Glomerular visceral epithelial cell (primary cell): Measurements from ENCODE around the gene NRXN3.
A peak's percentile ranks its signal among the peaks of the same experiment; 100 is the strongest.

ENCODE experiments used
- DNase-seq: peaks from one replicate; pipeline ENCODE4 v3.0.0-alpha.2; 2016; ENCODE audit errors: extremely low spot score

NRXN3 gene

DNA sequence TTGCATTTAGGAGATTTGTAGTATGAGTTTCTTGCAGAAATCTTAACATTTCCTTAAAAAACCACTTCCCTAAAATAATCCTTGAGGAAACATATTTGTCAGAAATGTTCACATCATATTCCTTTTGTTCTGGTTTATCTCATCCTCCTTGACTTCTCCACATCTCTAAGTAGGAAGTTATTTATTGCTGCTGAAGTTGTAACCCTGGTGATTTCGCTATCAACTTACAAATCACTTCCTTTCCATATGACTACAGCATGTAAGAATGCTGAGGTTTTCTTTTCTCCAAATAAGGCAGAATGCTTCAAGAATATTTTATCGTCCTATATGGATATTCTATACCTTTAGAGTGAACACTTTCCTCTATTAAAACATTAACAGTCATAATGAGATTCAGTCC lies 751.7 kb downstream of the NRXN3 start:
- DNase-seq: peak; percentile 55

DNA sequence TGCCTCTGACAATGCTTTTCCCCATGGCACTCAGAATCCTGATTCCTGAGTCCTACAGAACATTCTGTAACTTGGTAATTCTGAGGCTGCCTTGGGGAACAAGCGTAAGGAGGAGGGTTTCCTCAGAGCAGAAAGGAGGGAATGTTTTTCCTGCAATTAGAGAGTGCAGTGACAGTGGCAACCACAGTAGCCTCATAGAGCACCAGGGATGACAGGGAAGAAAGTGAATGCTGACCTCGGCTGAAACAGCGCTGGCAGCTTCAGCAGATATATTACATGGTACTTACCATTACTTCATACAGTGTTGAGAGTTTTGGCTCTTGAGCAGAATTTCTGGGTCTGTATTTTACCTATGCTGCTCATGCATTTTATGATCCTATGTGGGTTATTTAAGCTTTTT lies 757.1 kb downstream of the NRXN3 start:
- no peak for DNase-seq

DNA sequence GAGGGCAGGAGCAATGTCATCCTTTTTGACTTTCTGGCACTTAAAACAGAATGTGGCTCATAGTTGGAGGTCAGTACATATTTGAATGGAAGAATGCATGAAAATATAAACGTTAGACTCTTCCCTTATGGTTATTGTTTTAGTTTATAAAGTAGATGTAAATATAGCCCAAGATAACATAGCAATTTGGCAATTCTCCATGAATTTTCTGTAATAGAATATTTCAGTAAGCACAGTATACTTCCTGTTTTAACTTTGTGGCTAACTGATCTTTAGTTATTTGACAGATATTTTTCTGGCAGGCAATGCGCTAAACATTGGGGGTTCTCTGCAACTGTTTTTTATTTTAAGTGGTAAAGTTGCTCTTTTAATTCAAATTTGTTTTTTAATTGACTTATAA lies 763.0 kb downstream of the NRXN3 start:
- DNase-seq: no peak

DNA sequence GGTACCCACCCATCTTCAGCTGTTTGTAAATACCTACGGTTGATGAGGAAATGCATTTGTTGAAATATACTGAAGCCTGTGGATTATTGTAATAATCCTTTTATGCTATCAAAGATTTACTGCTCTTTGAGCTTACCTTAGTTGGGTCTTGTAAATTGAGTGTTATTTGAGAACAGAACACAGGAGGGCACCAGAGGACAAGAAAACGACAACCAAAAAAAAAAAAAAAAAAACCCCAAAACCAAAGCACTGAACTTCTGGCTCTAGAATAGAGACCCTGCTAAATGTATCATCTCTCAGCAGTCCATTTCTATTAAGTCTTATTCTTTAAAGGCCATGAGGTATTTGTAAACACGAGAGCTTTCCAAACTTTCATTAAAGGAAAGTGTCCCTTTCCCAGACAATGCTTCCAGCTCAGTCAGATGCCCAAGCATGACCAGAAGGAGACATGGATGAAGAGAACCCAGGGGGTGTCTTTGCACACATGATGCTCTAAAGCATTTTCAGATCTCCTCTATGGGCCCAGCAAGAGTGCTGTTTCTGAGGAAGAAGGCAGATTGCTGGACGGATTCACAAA lies 763.9 kb downstream of the NRXN3 start:
- DNase-seq: peak; percentile 53

DNA sequence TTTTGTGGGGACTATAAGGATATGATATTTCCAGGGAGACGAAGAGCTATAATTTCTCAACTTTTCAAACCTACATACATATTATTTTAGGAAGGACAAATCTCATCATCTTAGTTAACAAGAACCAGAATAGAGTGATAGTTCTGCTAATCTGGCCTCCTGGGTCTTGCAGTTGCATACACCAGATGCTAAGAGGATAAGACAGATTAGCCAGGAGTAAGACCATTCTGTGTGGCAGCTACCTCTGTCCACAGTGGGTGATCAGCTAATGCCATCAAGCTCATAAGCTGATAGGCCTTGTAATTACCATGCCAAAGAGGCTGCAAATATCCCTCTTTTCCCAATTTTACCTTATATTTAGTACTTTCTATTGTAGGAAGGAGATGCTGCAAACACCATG lies 776.8 kb downstream of the NRXN3 start:
- no peak for DNase-seq

DNA sequence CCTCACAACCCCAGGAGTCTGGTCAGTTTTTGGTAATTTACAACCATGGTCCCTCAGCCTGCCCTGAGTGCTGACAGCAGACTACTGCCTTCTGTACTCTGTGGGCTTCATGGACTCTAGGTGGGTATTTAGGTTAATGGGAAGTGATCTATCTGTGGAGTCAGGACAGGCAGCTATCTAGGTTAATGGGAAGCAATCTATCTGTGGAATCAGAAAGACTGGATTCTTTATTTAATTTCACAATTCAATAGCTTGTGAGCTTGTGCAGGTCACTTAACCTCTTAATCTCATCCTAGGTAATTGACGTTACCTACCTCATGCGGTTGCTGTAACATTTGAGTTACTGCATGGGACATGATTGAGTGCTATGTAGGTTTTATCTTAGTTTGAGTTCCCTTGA lies 777.5 kb downstream of the NRXN3 start:
- no peak for DNase-seq

DNA sequence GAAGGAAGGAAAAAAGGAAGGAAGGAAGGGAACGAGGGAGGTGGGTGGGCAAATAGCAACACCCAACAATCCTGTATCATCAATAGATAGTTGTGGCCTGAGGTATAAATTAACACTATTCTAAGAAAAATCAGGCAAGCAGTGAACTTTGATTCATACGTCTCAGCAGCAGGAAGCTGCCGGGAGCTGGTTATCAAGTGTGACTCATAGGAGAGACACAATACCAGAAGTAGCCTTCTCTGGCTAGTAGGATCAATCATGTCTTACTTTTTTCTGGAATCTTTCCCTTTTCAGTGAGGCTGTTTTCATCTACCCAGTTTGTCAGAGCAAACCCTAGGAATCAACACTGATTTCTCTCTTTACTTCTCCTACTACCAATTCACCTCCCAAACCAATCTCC lies 780.5 kb downstream of the NRXN3 start:
- peak; percentile 13 for DNase-seq

DNA sequence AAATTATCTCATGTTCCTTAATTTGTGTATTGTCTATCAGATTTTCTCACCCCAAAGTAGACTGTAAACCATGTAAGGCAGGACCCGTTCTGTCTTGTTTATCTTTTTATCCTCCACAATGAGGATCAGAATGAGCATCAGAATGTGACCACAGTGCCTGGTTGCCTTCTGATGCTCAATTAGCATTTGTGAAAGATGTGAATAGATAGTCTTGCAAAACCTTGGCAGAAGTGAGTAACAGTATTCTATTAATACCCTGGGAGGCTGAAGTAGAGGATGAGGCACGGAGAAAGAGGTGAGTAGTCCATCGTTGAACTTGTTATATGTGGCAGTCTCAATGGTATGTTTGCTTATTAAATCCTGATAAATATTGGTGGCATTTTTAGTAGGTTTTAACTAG lies 781.4 kb downstream of the NRXN3 start:
- no peak for DNase-seq

DNA sequence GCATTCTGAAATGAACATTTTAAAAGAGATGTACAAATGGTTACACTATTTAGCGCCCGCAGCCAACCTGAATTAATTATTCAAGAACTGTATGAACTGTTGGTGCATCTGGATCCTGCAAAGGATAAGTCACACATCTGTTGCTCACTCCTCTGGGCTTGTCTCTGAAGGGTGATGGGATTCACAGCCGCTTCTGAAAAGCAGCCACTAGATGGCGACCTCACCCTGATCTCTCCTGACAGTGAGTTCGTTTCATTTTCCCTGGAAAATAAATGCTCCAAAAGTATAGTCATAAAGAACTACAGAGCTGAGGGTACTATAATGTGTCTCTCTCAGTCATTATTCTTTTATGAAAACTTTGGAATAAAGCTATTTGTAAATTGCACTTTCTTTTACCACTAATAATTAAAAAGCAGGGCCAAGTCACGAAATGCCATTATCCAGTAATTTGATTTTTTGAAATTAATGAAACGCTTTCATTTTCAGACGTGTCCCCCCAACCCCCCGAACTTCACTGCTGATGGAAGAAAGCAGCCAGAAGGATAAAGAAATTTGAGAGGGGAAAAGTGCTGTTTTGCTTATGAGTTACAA lies 789.6 kb downstream of the NRXN3 start:
- peak; percentile 74 for DNase-seq

DNA sequence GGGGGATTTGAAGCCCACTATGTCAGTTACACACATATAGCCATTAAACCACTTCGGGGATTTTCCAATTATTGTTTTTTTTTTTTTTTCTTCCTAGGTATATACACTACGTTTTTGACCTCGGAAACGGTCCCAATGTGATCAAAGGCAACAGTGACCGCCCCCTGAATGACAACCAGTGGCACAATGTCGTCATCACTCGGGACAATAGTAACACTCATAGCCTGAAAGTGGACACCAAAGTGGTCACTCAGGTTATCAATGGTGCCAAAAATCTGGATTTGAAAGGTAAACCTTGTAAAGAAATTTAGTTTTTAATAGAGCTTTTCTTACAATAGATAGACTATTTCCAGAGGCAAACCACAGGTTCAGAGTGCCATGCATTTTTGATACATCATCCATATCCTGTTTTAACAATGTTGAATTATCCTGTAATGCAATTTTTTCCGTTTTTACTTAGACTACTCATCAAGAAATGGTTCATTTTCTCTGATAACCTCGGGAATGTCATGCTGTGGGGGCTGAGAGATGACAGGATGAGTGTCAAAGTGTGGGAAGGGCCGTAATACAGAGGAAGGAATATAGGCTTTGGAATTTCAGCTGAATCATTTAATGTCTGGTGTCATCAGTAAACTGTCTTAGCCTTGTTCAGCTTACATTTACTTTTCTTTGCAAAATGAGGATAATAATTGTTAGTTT lies 797.1 kb downstream of the NRXN3 start:
- DNase-seq: peak; percentile 11

DNA sequence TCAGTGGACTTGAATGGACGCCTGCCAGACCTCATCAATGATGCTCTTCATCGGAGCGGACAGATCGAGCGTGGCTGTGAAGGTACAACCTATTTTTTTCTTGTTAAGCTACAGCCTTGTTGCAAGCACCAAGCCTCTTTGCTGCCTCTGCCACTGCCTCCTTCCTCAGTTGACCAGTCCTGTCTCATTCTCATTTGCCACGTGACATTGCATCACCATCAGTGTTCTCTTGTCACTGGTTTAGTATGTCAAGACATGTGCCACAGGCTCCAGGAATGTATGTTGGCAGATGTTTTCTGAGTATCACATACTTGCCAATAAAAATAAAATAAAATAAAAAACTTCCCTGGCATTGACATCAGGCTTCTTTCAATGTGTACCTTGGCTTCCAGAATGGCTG lies 798.1 kb downstream of the NRXN3 start:
- no peak for DNase-seq

DNA sequence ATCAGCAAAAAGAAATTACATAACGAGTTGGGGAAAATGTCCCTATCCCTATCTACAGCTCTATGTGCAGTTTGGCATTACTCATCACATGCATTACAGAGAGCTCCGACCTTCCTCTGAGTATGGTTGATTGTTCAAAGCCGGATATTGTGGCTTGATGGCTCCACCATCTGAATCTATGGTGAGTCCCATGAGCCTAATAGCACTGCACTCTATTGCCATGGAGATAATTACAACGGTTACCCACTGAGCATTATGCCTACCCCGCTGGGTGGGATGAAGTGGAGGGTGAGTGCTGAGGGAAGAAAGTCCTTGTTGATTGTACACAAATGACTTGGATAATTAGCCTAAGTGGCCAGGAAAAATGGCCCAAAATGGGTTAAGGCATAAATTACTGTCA lies 800.5 kb downstream of the NRXN3 start:
- DNase-seq: no peak

DNA sequence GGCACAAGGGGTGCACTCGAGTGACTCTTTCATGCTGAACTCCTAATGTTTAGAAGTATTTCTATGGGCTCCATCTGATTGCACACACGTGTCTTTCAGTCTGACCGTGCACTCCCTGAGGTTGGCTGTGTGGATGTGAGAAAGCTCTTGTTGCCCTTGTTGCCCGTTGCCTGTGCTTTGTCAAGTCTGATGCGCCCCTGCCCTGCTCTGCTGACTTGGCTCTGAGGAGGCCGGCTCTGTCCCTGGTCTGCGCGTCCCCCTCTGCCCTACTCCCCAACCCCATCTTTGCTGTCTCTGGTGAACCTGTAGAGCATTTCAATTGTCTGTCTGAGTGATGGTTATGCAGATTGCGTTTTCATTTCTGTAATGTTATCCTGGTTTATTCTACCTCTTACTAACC lies 802.3 kb downstream of the NRXN3 start:
- DNase-seq: no peak

DNA sequence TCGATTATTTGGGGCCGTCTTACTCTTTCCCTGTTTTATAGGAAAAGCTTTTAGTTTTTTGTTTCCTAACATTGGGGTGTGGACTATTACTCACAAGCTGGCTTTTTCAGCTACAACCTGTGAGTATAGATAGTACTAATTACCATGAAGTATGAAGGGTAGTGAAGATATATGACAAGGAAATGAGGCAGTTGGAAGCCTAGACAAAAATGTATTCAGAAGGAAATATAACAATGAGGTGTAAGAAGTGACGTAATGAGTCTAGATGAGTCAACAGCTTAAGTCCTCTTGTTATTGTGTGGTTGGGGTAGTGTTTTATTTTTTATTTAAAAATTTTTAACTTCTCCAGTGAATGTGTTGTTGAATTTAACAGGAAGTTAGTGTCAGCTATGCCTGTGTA lies 804.5 kb downstream of the NRXN3 start:
- no peak for DNase-seq

DNA sequence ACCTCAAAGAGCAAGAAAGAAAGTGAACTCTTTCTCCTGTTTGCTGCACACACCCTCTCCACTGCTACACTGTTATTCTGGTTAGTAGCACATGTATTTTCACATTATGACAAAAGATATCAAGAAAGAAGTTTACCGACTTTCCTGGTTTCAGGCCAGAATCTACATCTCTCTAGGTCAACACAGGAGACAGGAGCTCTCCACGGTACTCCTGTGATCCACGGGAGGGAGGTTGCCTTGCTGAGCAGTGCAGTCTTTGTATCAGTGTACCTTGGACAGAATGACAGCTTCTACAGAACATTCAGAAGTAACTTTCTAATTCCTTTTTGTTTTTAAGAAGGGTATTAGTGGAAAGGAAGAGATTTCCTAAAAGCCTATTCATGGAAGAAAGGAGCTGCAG lies 805.6 kb downstream of the NRXN3 start:
- DNase-seq: no peak

DNA sequence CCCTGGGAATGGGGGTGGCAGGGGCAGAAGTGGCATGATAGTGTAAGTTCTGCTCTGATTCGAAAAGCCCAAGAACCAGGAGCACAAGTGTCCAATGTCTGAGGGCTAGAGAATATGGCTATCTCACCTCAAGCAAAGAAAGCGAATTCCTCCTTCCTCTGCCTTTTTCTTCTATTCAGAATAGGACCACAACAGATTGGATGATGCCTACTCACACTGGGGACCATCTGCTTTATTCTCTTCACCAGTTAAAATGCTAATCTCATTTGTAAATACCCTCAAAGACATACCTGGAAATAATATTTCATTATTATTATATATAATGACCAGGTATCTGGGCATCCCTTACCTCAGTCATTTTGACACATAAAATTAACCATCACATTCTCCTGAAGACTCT lies 808.7 kb downstream of the NRXN3 start:
- DNase-seq: no peak

DNA sequence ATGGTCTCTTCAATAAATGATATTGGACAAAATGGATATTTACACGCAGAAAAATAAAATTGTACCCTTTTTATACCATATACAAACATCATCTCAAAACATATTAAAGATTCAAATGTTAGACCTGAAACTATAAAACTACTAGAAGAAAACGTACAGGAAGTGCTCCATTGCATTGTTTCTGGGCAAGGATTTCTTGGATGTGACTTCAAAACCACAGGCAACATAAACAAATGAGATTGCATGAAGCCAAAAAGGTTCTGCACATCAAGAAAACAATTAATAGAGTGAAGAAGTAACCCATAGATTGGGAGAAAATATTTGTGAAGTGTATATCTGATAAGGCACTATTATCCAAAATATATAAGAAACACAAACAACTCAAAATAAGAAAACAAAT lies 812.4 kb downstream of the NRXN3 start:
- DNase-seq: no peak

DNA sequence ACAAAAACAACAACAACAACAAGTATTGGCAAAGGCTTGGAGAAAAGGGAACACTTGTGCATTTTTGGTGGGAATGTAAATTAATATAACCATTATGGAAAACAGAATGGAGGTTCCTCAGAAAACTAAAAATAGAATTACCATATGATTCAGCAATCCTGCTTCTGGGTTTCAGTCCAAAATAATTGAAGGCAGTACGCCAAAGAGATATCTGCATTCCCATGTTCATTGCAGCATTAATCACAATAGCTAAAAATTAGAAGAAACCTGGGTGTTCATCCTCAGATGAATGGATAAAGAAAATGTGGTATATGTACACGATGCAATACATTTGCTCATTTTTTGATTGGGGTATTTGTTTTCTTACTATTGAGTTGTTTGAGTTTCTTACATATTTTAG lies 813.0 kb downstream of the NRXN3 start:
- no peak for DNase-seq

DNA sequence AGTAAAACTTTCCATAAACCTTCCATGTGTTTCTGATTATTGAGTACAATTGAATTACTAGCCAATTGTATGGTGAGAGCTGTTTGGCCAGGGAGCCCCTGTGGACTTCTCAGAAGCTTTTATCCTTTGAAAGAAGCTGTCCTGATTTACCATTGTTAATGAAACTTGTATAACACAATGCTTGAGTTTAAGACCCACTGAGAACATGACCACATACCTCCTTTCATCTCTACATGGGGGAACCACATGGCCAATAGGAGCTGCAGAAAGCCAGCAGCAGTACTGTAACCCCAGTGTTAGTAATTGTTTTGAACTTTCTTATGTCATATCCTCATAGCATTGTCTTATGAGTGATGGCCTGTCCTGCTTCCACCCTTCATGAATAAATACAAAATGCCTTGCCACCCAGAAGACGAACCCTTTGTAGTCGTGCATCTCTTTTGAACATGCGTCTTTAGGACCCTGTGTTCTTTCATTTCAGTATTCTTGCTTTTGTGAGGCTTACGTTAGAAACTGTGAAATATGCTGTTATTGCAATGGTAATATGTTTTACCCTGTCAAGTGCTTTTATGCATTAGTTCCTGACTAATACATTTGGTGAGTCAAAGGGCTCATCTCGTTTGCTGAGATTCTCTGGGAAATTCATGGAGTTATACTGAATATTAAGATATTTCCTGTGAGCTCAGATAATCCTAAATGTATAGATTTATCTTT lies 815.7 kb downstream of the NRXN3 start:
- no peak for DNase-seq

DNA sequence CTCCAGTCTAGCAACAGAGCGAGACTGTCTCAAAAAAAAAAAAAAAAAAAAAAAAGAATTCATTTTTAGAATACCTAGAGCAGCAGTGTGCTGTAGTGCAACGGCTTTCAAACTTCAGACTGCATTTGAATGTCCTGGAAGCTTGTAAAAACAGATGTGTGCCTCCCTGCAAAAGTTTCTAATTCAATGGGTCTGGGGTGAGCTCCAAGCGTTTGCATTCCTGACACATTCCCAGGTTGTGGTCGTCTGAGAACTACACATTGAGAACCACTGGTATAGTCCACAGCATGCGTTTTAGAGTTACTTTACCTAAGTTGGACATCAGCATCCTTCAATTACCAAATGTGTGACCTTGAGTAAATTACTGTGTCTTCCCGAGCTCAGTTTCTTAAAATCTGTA lies 816.8 kb downstream of the NRXN3 start:
- DNase-seq: no peak

DNA sequence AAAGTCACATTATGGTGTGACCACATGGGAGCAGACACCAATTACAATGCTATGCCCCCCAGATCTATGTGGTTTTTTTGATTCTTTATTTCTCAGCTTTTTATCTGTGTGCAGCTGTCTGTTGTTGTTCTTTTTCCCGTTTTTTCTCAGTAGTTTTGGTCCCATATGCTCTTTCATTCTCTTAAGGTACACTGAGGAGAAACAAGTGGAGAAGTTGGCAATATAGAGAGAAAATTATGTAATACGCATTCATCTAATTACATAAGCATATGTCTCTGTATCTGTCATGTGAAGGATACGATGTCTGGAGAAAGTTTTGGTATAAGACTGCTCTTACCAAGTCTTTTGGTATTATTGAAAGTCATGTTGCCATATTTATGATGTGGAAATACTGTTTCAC lies 819.0 kb downstream of the NRXN3 start:
- no peak for DNase-seq

DNA sequence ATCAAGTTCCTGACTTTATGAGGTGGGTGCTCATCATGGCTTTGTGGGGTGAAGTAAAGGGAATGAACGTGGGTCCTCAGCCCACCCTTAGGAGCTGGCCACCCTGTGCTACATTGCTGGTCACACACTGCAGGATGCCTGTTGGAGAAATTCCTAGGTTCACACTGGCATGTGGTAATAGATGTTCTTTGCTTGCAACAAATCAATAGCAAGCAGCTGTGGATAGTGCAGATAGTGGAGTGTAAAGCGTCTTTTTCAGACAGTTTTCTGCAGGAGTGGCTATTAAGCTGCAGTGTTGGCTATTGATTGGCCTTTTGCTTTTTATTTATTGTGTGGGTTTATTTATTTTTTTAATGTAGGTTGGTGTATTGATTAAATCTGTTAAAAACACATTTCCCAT lies 822.7 kb downstream of the NRXN3 start:
- DNase-seq: no peak

DNA sequence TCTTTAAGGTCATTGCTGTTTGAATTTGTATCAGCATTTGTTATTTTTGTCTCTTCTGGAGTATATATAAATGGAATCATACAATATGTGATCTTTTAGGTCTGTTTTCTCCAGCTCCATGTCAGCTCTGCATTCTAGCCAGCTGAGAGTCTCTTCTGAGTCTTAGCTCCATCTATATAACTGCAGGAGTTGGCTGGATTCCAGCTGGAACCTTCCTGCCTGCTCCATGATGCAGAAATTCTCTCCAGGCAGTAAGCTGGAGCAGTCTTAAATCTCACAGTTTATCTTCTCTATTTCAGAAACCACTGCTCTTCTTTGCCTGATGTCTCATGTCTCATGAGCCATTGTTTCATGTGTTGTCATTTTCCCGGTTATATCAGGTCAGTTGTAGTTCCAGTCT lies 827.6 kb downstream of the NRXN3 start:
- DNase-seq: peak; percentile 29
